HepG2 (cell line): ENCODE measurements around the gene PNN. TPM values are rescaled to one million over a fixed set of nuclear protein-coding genes. Genes with fewer than 3 reads are reported as not detected.

ENCODE experiments used
- ARNT2 ChIP-seq: sonication (generic); formaldehyde crosslinking; IDR thresholded peaks from 2 replicates; pipeline ENCODE4 v1.8.0; 2022; ENCODE audit warnings: mild to moderate bottlenecking, low read depth, missing genetic modification reagents, moderate library complexity
- CSRNP2 ChIP-seq: sonication (generic); formaldehyde crosslinking; conservative IDR thresholded peaks from 2 replicates; pipeline ENCODE4 v1.8.0; 2022; ENCODE audit warnings: low read depth, missing genetic modification reagents
- ELF4 ChIP-seq: sonication (generic); formaldehyde crosslinking; IDR thresholded peaks from 2 replicates; pipeline ENCODE4 v1.5.0; 2020; ENCODE audit warnings: missing genetic modification reagents, mild to moderate bottlenecking, moderate library complexity, borderline replicate concordance
- MXI1 ChIP-seq: IDR thresholded peaks from 3 replicates; pipeline ENCODE4 v1.6.1; 2012; ENCODE audit warnings: low read depth, low read length, inconsistent platforms, borderline replicate concordance
- NFRKB ChIP-seq: fragments of 450-650 bp; IDR thresholded peaks from 2 replicates; pipeline ENCODE4 v1.6.1; 2017
- NFYB ChIP-seq: sonication (generic); formaldehyde crosslinking; IDR thresholded peaks from 2 replicates; pipeline ENCODE4 v1.4.0; 2020; ENCODE audit warnings: missing genetic modification reagents
- TBP ChIP-seq: sonication (generic); formaldehyde crosslinking; IDR thresholded peaks from 2 replicates; pipeline ENCODE4 v1.5.0; 2020; ENCODE audit warnings: missing genetic modification reagents
- THRA ChIP-seq: sonication (generic); formaldehyde crosslinking; IDR thresholded peaks from 2 replicates; pipeline ENCODE4 v1.4.0; 2020; ENCODE audit warnings: missing genetic modification reagents, borderline replicate concordance
- ZBTB1 ChIP-seq: sonication (generic); formaldehyde crosslinking; IDR thresholded peaks from 2 replicates; pipeline ENCODE4 v1.4.0; 2020; ENCODE audit warnings: missing genetic modification reagents, borderline replicate concordance
- ZBTB26 ChIP-seq: IDR thresholded peaks from 2 replicates; pipeline ENCODE4 v1.6.1; 2016; ENCODE audit warnings: missing compliant biosample characterization, missing genetic modification reagents, borderline replicate concordance
- ZBTB39 ChIP-seq: sonication (generic); formaldehyde crosslinking; IDR thresholded peaks from 2 replicates; pipeline ENCODE4 v1.5.0; 2020; ENCODE audit warnings: missing genetic modification reagents
- ZBTB44 ChIP-seq: sonication (generic); formaldehyde crosslinking; IDR thresholded peaks from 2 replicates; pipeline ENCODE4 v1.4.0; 2020; ENCODE audit warnings: missing genetic modification reagents
- ZFP41 ChIP-seq: sonication (generic); formaldehyde crosslinking; IDR thresholded peaks from 2 replicates; pipeline ENCODE4 v1.4.0; 2020; ENCODE audit warnings: mild to moderate bottlenecking, missing genetic modification reagents, borderline replicate concordance
- ZNF280B ChIP-seq: sonication (generic); formaldehyde crosslinking; IDR thresholded peaks from 2 replicates; pipeline ENCODE4 v1.5.0; 2020; ENCODE audit warnings: missing genetic modification reagents, mild to moderate bottlenecking, borderline replicate concordance
- ZNF282 ChIP-seq: fragments of 450-650 bp; IDR thresholded peaks from 2 replicates; pipeline ENCODE4 v1.6.1; 2018; ENCODE audit not compliant: partially characterized antibody
- ZNF577 ChIP-seq: sonication (generic); formaldehyde crosslinking; IDR thresholded peaks from 2 replicates; pipeline ENCODE4 v1.4.0; 2020; ENCODE audit warnings: mild to moderate bottlenecking, low read depth, missing genetic modification reagents, borderline replicate concordance
- ZNF704 ChIP-seq: sonication (generic); formaldehyde crosslinking; IDR thresholded peaks from 2 replicates; pipeline ENCODE4 v1.8.1; 2023; ENCODE audit warnings: mild to moderate bottlenecking, inconsistent platforms, moderate library complexity, missing genetic modification reagents, borderline replicate concordance
- ZSCAN12 ChIP-seq: sonication (generic); formaldehyde crosslinking; IDR thresholded peaks from 2 replicates; pipeline ENCODE4 v1.9.0; 2021; ENCODE audit warnings: mild to moderate bottlenecking, missing genetic modification reagents
- polyA plus RNA-seq, 8 experiments: library from polyadenylated mRNA; depleted of rRNA in 3 of 8; stranded (reverse) in 7 of 8; unstranded in 1 of 8; fragments of >200 nt; fragmentation: Illumina TruSeq in 4 of 8; extraction: Trizol in 4 of 8; gene quantifications; 2 replicates each; pipeline versions ENCODE4 v1.2.1 to v1.2.3, GENCODE V29; 2011 to 2016; ENCODE audit warnings: low read depth in 4 of 8, missing spikeins in 1 of 8, mixed read lengths in 1 of 8; ENCODE audit not compliant: insufficient read depth in 1 of 8
- total RNA-seq, 5 experiments: library from RNA; depleted of rRNA; stranded (reverse); fragments of >200 nt; fragmentation: Illumina TruSeq; extraction: Trizol; gene quantifications; 2 replicates each; pipeline ENCODE4 v1.2.3, GENCODE V29; 2016; ENCODE audit warnings: low read depth in 1 of 5

PNN gene
- total and polyA plus RNA-seq, 2 of the 13 experiments (the other 11 are each of a cell fraction or from before 2014, with no cell fraction given) = 58.0 to 214 TPM

- TF ChIP-seq ZNF282 (no peak), NFRKB (no peak), ZNF280B (CRISPR knock-in tag) (no peak), ZBTB26 (CRISPR knock-in tag) (no peak), CSRNP2 (CRISPR knock-in tag) (no peak), MXI1 (no peak), ARNT2 (CRISPR knock-in tag) (no peak; the same call in 1 of the 2 replicates), ZSCAN12 (no peak), ZFP41 (CRISPR knock-in tag) (no peak), ZNF577 (CRISPR knock-in tag) (no peak), ZBTB39 (CRISPR knock-in tag) (no peak), ZNF704 (CRISPR knock-in tag) (no peak), THRA (CRISPR knock-in tag) (no peak), ZBTB1 (CRISPR knock-in tag) (no peak), ELF4 (CRISPR knock-in tag) (no peak), NFYB (CRISPR knock-in tag) (0 out of 2 replicates have a peak, but pooled peaks have one; percentile 18), TBP (CRISPR knock-in tag) (no peak), ZBTB44 (CRISPR knock-in tag) (no peak)
Observed at GRCh38 chr14:39184628-39185255, 9.7 kb downstream of the PNN start (continued).
